ENCODE data around the gene LEAP2.

The LEAP2 gene

DNA sequence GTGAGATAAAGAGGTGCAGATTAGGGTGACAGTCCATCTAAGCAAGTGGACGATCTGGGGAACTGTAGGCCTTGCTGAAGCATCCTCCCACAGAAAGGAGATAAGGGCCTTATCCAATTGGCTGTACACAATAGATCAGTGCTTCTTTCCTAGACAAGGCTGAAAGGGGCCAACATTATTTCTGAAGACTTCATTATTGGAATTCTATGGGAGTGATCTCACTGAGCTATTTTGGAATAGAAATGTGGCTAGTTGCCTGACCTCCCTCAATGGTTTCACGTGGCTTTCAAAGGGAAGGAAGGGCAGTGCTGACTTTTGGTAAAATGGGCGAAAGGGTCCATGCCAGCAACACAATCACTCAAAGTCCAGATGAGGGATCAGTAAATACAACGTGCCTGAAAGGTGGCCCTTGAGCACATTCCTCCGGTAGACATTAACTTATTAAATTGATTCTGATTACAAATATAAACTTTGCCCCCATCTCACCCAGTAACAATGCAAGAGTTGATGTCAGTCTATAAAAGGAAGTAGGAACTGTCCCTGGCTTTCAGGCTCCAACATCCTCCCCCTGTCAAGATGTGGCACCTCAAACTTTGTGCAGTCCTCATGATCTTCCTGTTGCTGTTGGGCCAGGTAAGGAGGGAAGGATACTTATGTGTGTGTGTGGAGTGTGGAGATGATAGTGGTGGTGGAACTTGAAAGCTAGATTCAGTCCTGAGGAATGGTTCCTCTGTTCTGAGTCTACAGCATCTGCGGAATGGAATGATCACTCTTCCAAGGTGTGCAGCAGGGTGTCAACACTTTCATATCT is at the start of gene LEAP2:
TSS of gene LEAP2 (plus strand) at position 550 of the 811 bp plus-strand sequence. CDS start at position 577, 27 bp downstream.
- no peak for DNase-seq (ENCODE audit: low read depth in 4 of 4, low spot score in 1 of 4)

DNA sequence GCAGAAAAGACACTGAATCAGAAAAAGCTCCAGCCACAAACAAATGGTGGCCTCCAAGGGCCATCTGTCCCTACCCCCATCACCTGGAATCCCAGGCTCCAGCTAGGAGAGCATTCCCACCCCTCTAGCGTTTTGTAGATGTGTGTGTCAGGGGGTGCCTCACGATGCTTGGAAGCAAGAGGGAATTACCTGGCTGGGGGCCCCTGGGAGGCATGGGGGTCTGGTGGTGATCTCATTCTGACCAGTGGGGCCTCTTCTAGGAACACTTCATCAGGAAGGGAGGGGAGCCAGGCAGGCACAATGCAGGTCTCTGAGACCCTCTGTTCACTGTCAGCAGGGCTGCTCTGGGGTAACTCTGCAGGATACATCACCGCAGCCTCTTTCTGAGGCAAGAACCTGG is 49.0 kb upstream of the LEAP2 start:
- no peak for DNase-seq (ENCODE audit: low read depth in 4 of 4, low spot score in 1 of 4)

GRCh38 chr5:132825033-132825833 is 48.2 kb upstream of the LEAP2 start:
- no peak for DNase-seq (ENCODE audit: low read depth in 4 of 4, low spot score in 1 of 4)

GRCh38 chr5:132825834-132826391 is 47.6 kb upstream of the LEAP2 start:
- DNase-seq (ENCODE audit: low read depth in 4 of 4, low spot score in 1 of 4): no peak

DNA sequence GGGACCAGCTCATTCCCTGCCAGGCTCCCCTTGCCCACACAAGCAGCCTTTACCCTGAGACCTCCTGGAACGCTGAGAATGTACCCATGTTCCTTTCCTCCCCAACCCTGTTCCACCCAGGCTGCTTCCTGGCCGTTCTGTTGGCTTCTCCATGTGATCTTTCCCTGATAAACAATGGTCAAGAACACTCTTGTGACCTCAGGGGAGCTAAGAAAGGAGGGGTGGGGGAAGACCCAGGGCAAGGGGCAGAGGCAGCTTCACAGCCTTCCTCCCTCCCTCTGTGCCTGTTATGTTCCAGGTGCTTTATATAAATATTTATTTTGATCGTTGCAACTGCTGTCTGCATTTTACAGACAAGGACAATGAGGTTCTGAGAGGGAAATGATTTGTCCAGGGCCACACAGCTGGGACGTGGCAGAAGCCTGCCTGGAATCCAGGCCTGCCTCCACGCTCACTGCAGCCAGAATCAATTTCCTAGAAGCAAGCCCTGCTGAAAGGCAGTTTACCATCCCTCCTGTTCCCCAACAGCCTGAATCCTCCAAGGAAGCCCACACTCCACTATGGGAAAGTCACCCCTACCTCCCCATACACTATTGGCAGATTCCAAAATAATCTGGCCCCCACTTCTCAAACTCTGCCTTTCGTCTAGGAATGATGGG is 46.9 kb upstream of the LEAP2 start:
- DNase-seq (ENCODE audit: low read depth in 4 of 4, low spot score in 1 of 4): no peak

DNA sequence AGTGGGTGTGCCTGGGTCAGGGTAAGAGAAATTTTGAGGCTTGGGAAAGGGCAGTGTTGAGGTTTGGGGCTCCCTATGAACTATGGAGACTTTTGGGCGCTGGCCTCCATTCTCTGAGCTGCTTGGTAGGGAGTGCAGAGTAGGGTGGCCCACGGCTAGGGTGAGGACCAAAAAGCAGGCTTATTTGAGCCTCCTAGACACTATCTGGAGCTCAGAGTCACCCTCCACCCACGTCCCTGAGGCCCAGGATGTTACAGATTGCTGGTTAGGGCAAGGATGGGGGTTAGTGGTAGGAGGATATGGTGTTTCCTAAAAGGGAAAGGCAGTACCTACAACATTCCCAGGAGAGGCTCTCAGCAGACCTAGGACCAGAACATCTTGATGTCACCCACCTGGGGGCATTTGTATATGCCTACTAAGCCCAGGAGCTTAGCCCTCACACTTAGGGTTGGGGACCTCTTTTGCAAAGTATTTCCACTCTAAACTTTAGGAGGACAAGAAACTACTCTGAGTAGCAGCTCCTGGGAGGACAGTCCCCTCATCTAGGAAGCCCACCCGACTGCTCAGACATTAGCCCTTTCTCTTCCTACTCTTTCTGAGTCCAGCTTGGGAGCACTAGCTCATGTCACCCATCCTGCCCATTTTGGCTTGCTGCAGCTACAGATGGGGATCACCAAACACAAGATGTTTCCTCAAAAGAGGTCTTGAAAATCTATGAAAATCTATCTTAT is 45.4 kb upstream of the LEAP2 start:
- no peak for DNase-seq (ENCODE audit: low read depth in 4 of 4, low spot score in 1 of 4)

DNA sequence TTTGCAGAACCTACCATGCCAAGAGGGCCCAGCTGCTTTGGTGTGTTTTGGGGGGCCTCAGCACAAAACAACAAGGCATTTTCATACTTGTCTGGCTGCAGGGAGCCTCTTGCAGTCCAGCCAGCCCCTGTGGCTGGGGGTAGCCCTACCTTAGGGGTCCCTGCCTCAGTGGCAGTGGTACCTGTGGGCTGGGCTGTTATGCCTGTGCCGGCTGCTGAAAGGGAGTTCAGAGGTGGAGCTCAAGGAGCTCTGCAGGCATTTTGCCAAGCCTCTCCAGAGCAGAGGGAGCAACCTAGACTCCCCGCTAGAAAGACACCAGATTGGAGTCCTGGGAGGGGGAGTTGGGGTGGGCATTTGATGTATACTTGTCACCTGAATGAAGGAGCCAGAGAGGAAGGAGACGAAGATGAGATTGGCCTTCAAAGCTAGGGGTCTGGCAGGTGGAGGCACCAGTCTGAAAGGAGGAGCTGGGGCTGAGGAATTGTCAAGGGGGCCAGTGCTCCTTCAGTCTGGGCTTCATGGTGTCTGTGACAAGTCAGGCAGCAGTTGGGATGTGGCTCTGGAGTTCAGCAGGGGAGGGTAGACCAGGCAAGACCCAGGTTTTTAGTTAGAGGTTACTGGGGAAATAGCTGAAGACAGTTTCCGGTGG is 44.5 kb upstream of the LEAP2 start:
- DNase-seq (ENCODE audit: low read depth in 4 of 4, low spot score in 1 of 4): no peak

DNA sequence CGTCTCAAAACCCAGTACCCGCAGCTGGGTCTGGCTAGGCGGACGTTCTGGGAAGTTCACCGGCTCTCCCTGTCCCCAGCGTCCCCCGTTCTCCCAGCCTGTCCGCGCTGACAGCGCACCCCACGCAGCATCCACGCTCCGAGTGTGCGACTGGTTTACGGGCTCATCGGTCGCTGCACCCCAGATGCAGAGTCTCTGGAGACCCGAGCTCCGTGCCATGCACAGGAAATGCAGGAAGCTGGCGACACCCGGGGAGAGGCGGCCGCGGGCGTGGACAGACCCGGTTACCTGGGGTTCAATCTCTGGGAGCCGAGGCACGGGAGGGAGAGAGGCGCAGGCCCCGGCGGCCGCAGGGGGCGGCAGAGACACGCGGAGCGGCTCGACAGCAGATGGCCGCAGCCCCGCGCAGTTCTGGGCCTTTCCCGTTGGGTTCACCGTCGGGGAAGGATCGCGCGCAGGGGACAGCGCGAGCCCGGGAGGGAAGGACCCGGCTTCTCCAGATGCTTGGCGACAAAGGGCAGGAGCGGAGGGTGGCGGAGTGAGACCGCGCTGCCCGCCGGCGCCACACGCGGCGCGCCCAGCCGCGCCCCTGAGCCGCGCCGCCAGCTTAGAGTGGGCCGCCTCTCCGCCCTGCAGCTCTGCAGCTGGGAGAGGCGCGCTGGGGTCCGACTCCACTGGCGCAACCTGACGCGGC is 43.6 kb upstream of the LEAP2 start:
- peak in 3 of 4 experiments; percentile 46 to 66 (median 49) for DNase-seq (ENCODE audit: low read depth in 4 of 4, low spot score in 1 of 4)

DNA sequence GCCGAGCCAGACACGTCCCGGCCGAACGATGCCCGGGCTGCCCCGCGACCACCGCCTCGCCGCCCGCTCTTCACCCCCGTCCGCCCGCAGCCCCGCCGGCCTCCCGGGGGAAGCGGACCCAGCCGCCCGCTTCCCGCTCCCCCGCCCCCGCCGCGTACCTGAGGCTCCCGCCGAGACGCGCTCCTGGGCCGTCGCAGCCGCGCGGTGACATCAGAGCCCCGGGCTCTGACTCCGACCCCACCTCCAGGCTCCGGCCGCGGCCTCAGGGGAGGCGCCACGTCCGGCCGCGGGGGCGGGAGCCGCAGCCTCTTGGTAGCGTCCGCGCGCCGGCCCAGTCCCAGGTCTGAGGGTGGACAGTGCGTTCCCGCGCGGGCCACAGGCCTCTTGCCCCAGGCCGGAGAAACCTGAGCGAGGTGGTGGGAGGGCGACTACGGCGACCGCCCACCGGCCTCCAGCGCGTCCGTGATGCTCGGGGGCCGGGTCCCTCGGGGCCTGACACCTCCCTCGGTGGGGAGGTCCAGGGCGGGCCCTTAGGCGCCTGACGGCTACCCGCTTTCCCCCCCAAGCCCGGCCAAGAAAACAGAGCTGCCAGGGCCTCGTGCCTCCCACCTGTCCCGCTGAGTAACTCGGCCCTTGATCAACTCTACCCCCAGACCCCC is 42.9 kb upstream of the LEAP2 start, which contains the start of gene SHROOM1:
TSS of gene SHROOM1 (minus strand) at position 212 of the 659 bp plus-strand sequence. CDS start 4,507 bp downstream, outside the sequence.
- no peak for DNase-seq (ENCODE audit: low read depth in 4 of 4, low spot score in 1 of 4)

GRCh38 chr5:132831095-132831860 is 42.2 kb upstream of the LEAP2 start:
- no peak for DNase-seq (ENCODE audit: low read depth in 4 of 4, low spot score in 1 of 4)

DNA sequence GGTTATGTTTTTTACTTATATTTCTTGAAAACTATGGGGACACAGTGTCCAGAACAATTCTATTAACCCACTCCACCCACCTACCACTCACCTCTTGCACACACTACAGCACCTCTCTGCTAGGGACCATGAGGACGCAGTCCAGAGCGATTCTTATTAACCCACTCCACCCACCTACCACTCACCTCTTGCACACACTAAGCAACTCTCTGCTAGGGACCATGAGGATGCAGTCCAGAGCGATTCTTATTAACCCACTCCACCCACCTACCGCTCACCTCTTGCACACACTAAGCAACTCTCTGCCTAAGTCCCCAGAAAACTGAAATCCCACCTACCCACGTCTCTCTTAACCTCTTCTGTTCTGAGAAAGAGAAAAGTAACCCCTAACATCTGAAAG is 40.9 kb upstream of the LEAP2 start:
- DNase-seq (ENCODE audit: low read depth in 4 of 4, low spot score in 1 of 4): no peak

- DNase-seq (ENCODE audit: low read depth in 4 of 4, low spot score in 1 of 4): no peak
These were observed 39.4 kb upstream of the LEAP2 start for GRCh38 chr5:132834057-132834456.

GRCh38 chr5:132836852-132837251 is 36.6 kb upstream of the LEAP2 start:
- no peak for DNase-seq (ENCODE audit: low read depth in 4 of 4, low spot score in 1 of 4)

- no peak for DNase-seq (ENCODE audit: low read depth in 4 of 4, low spot score in 1 of 4)
These were observed 35.6 kb upstream of the LEAP2 start for GRCh38 chr5:132837868-132838267.

GRCh38 chr5:132838516-132839282 is 34.8 kb upstream of the LEAP2 start:
- no peak for DNase-seq (ENCODE audit: low read depth in 4 of 4, low spot score in 1 of 4)

DNA sequence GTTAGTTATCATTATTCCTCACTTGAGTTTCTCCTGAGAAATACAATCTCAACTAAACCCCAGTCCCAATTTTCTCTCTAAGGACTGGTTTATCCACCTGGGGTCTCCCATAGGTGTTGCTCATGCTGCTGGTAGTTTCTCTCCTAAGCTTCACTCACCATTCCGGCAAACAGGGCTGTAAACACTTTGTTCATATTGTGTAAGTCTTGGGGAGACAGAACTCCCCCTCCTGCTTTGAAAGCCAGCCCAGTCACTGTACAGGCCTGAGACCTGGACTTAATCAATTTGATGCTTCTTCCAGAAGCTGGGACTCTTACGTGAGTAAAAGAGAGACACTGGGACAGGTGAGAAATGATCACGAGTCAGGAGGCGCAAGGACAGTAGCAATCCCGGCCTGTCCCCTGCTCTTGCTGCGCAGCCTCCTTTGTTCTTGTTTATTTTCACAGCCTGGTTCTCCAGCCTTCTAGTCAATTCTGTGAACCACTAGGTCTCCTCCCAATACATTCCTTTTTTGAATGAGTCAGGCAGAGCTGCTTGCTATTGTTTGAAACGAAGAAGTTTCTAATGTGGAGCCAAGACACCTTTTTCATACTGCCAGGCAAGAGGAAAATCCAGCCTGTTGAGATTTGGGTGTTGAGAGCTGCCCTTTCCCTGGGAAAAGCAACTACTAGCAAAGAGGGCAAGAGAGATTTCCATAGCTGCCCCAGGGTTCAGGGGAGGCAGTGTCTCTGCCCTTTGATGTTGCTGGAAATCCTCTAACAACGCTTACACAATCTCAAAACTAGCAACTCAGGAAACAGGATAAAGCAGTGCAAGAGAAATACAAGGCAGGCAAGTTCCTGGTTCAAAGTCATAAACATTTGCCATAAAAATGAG is 33.8 kb upstream of the LEAP2 start:
- no peak for DNase-seq (ENCODE audit: low read depth in 4 of 4, low spot score in 1 of 4)

GRCh38 chr5:132840313-132840712 is 33.2 kb upstream of the LEAP2 start:
- DNase-seq (ENCODE audit: low read depth in 4 of 4, low spot score in 1 of 4): no peak

Measured in stimulated activated CD4-positive, alpha-beta T cell treated with anti-CD3 and anti-CD28 coated beads, Interleukin-1b, Interleukin-23, amount 100 ng/mL, for 24 hours (primary cell).